HFF-Myc (cell line): ENCODE data around the gene ATP11B.
"Not testable (repeated sequence)": the region's sequence is repeated elsewhere in the genome, so short reads cannot be mapped to it uniquely, and the experiment has no call there.

ENCODE experiments used
- DNase-seq: peaks from one replicate; pipeline ENCODE4 v3.0.0-alpha.2; 2011; ENCODE audit warnings: low read depth; ENCODE audit errors: extremely low read depth
- H3K4me3 ChIP-seq: replicated peaks from 2 replicates; pipeline ENCODE4 v1.5.1; 2011; ENCODE audit warnings: low read depth, mild to moderate bottlenecking, control low read depth, low read length
- CTCF ChIP-seq: IDR thresholded peaks from 2 replicates; pipeline ENCODE4 v1.5.1; 2012; ENCODE audit warnings: mild to moderate bottlenecking, low read depth, low read length, control low read depth; ENCODE audit errors: missing control alignments

Gene ATP11B

GRCh38 chr3:182814419-182815062, 21.2 kb downstream of the ATP11B start:
- DNase-seq, result no peak
- H3K4me3 ChIP-seq, result no peak overlapping the region
- TF ChIP-seq CTCF, result no peak

GRCh38 chr3:182816181-182816580, 22.9 kb downstream of the ATP11B start:
- DNase-seq, result no peak

GRCh38 chr3:182818296-182818978, 25.1 kb downstream of the ATP11B start:
- no peak for TF ChIP-seq CTCF
- DNase-seq, result no peak
- H3K4me3 ChIP-seq, result no peak overlapping the region

More at GRCh38 chr3:182816181-182816580, 22.9 kb downstream of the ATP11B start:
- TF ChIP-seq CTCF, result no peak
- no peak overlapping the region for H3K4me3 ChIP-seq

- no peak for DNase-seq
- no peak for TF ChIP-seq CTCF
- H3K4me3 ChIP-seq, result no peak overlapping the region
Observed at GRCh38 chr3:182821221-182821981, 28.1 kb downstream of the ATP11B start.

- not testable (repeated sequence) for H3K4me3 ChIP-seq
Observed at GRCh38 chr3:182822260-182822659, 29.0 kb downstream of the ATP11B start.

GRCh38 chr3:182824957-182825356, 31.7 kb downstream of the ATP11B start:
- no peak for DNase-seq
- TF ChIP-seq CTCF, result no peak
- no peak overlapping the region for H3K4me3 ChIP-seq

More at GRCh38 chr3:182822260-182822659, 29.0 kb downstream of the ATP11B start:
- DNase-seq, result not testable (repeated sequence)
